Measurements from ENCODE around the gene CNOT4. TPM values are rescaled to one million over a fixed set of nuclear protein-coding genes. Genes with fewer than 3 reads are reported as not detected.

Gene CNOT4
- total RNA-seq, 4 donors from 2014 or later = 25.6 to 36.8 (median 29.3) TPM

DNA sequence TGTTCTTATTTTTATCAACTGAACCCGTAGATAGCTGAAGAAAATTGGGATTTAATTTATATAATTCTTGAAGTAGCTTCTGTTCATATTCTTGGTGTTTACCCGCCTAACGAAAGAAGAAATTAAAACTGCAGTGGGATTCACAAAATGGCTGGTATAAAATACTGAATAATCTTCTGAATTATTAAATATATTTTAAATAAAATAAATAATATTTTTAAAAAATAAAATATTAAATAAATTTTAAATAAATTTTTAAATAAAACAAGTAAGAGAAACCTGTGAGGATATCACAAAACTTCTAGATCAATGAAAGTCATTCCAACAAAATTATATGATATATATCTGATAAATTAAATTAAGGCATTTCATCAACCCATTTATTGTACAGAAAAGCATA, 99.4 kb downstream of the CNOT4 start:
- intact Hi-C loops (cut with DNase I) = no loop called here
- no peak for DNase-seq
- peaks cover 0 to 4% of the 10 kb centered on the region in 2 donors for H3K36me3 ChIP-seq
- no peaks in the 10 kb centered on the region for H3K27me3 ChIP-seq
- 96 to 99% methylated on average over 3 of the region's 3 CpGs for WGBS, 2 donors
- H3K4me3 ChIP-seq (replicated peaks in 1 of 3) = no peak overlapping the region
- H3K4me1 ChIP-seq = no peaks in the 10 kb centered on the region
- no peak for TF ChIP-seq POLR2A (IDR thresholded peaks at IDR 0.05)
- TF ChIP-seq, protein P1, sequence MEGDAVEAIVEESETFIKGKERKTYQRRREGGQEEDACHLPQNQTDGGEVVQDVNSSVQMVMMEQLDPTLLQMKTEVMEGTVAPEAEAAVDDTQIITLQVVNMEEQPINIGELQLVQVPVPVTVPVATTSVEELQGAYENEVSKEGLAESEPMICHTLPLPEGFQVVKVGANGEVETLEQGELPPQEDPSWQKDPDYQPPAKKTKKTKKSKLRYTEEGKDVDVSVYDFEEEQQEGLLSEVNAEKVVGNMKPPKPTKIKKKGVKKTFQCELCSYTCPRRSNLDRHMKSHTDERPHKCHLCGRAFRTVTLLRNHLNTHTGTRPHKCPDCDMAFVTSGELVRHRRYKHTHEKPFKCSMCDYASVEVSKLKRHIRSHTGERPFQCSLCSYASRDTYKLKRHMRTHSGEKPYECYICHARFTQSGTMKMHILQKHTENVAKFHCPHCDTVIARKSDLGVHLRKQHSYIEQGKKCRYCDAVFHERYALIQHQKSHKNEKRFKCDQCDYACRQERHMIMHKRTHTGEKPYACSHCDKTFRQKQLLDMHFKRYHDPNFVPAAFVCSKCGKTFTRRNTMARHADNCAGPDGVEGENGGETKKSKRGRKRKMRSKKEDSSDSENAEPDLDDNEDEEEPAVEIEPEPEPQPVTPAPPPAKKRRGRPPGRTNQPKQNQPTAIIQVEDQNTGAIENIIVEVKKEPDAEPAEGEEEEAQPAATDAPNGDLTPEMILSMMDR (IDR thresholded peaks at IDR 0.05) = no peak
- no peaks in the 10 kb centered on the region for H3K9me3 ChIP-seq
- no peak overlapping the region for H3K27ac ChIP-seq

DNA sequence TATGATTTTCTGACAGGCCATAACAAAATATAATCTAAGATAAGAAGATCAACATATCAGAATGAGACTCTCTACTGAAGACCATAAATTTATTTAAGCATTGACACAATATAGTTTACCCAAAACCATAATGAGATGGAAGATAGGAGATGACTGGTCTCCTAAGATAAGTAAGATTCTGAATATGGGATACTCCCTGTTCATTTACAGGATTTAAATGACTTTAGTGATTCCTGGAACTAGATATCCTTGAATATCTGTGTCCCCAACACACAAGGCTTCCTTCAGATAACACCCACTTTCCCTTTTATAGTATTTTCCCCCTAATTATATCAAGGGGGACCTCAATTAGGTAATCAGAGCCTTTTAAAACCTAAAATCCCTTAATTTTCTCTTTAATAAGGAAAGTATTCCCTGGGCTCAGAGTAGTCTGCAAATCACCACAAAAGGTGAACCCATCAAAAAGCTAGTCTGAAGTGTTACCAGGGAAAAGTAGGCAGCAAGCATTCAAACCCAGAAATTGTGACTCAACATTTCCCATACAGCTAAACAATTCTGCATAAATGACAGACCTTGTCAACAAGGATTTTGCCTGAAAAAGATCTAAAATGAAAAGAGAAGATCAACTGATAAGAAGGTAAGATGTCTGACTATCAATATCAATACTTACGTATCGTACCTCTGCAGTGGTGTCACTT, 99.9 kb downstream of the CNOT4 start:
- H3K36me3 ChIP-seq = peaks cover 0 to 4% of the 10 kb centered on the region in 2 donors
- intact Hi-C loops (cut with DNase I) = no loop called here
- H3K9me3 ChIP-seq = no peaks in the 10 kb centered on the region
- no peak for DNase-seq
- H3K27me3 ChIP-seq = no peaks in the 10 kb centered on the region
- no peaks in the 10 kb centered on the region for H3K4me1 ChIP-seq
- H3K4me3 ChIP-seq (replicated peaks in 1 of 3) = no peak overlapping the region
- 96 to 97% methylated on average over 2 of the region's 2 CpGs for WGBS, 2 donors
- H3K27ac ChIP-seq = no peak overlapping the region
- TF ChIP-seq, protein P1 (IDR thresholded peaks at IDR 0.05) = no peak
- TF ChIP-seq POLR2A (IDR thresholded peaks at IDR 0.05) = no peak

DNA sequence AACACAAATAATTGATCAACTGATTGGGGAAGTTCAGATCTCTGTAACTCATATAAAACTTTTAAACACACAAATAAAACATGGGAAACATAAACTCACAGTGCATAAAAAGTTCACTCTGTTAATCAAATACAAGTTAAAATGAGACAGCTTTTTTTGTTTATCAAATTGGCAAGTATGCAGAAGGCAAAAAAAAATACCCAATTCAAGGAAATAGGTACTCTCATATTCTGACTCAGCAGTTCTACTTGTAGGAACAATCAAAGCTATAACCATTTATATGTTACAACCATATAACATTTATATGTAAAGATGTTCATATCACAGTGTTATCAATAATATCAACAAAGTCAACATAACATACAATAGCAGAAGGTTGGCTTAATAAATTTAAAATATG, 102.0 kb downstream of the CNOT4 start:
- DNase-seq = no peak
- Histone ChIP-seq H3K27me3 (no peaks in the 10 kb centered on the region), H3K4me1 (no peaks in the 10 kb centered on the region), H3K27ac (no peak overlapping the region), H3K9me3 (no peaks in the 10 kb centered on the region), H3K4me3 (replicated peaks in 1 of 3) (no peak overlapping the region), H3K36me3 (peaks cover 0 to 4% of the 10 kb centered on the region in 2 donors)
- no peak for TF ChIP-seq POLR2A (IDR thresholded peaks at IDR 0.05)
- TF ChIP-seq, protein P1 (IDR thresholded peaks at IDR 0.05) = no peak
- intact Hi-C loops (cut with DNase I) = no loop called here

DNA sequence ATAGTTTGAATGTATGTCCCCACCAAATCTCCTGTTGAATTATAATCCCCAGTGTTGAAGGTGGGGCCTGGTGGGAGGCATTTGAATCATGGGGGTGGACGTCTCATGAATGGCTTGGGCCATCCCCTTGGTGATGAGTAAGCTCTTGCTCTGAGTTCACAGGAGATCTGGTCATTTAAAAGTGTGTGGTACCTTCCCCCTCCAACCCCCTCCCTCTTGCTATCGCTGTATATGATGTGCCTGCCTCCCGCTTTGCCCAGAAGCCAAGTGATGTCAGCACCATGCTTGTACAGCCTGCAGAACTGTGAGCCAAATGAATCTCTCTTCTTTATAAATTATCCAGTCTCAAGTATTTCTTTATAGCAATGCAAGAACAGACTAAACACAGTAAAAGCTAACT, 103.0 kb downstream of the CNOT4 start:
- Histone ChIP-seq H3K27me3 (no peaks in the 10 kb centered on the region), H3K4me1 (no peaks in the 10 kb centered on the region), H3K36me3 (peaks cover 0 to 4% of the 10 kb centered on the region in 2 donors), H3K9me3 (no peaks in the 10 kb centered on the region), H3K4me3 (replicated peaks in 1 of 3) (no peak overlapping the region), H3K27ac (no peak overlapping the region)
- 97 to 99% methylated on average over 3 of the region's 3 CpGs for WGBS, 2 donors
- TF ChIP-seq POLR2A (IDR thresholded peaks at IDR 0.05) = no peak
- TF ChIP-seq, protein P1 (IDR thresholded peaks at IDR 0.05) = no peak
- intact Hi-C loops (cut with DNase I) = no loop called here
- DNase-seq = no peak

DNA sequence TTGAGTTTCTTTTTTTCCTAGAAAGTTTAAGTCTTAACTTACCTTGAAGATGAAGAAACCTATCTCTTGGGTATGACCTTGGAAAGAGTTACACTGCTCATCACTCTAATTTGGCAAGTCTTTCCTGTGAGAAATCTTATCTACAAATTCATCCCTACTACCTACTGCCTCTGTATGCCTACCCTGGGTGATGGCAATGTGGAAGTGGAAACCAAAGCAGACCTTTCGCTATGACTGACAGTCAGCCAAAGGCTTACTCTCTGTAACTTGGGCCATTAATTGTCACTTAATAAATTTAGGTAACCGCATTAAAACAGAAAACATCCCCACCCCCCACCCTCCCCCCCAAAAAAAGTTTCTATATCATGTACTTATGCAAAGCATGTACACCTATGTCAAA, 103.9 kb downstream of the CNOT4 start:
- H3K4me1 ChIP-seq = no peaks in the 10 kb centered on the region
- no peak for TF ChIP-seq POLR2A (IDR thresholded peaks at IDR 0.05)
- TF ChIP-seq, protein P1 (IDR thresholded peaks at IDR 0.05) = no peak
- H3K4me3 ChIP-seq (replicated peaks in 1 of 3) = no peak overlapping the region
- H3K27ac ChIP-seq = no peak overlapping the region
- peaks cover 0 to 4% of the 10 kb centered on the region in 2 donors for H3K36me3 ChIP-seq
- no peaks in the 10 kb centered on the region for H3K9me3 ChIP-seq
- DNase-seq = no peak
- H3K27me3 ChIP-seq = no peaks in the 10 kb centered on the region
- WGBS, 2 donors = 94 to 97% methylated on average over 2 of the region's 2 CpGs
- intact Hi-C loops (cut with DNase I) = no loop called here
